Kidney epithelial cell (primary cell): ENCODE results near the gene ARL2BP. TPM values are rescaled to one million over a fixed set of nuclear protein-coding genes. Genes with fewer than 3 reads are reported as not detected.
A peak's percentile ranks its signal among the peaks of the same experiment; 100 is the strongest.

Experiments
- DNase-seq: peaks from one replicate; pipeline ENCODE4 v3.0.0-alpha.2; 2010; ENCODE audit warnings: low read depth
- H3K27me3 ChIP-seq: 2 replicates; pipeline ENCODE4 v1.6.0; 2011; ENCODE audit warnings: low read length; ENCODE audit not compliant: control insufficient read depth, insufficient read depth
- H3K36me3 ChIP-seq: 2 replicates; pipeline ENCODE4 v1.5.1; 2011; ENCODE audit warnings: low read length; ENCODE audit not compliant: control insufficient read depth, insufficient read depth
- H3K4me3 ChIP-seq: 2 replicates; pipeline ENCODE4 v1.5.1; 2011; ENCODE audit warnings: low read depth, mild to moderate bottlenecking, control low read depth, low read length
- total RNA-seq: library from RNA; depleted of rRNA; stranded (reverse); fragments of >200 nt; gene quantifications from 2 replicates; pipeline ENCODE4 v1.2.3, GENCODE V29; 2015
- TF ChIP-seq, protein P1 (sequence below): IDR thresholded peaks from 2 replicates; pipeline ENCODE4 v1.5.1; 2011; ENCODE audit warnings: mild to moderate bottlenecking, moderate library complexity, low read length, control low read depth, inconsistent platforms; ENCODE audit not compliant: insufficient read depth, poor library complexity, severe bottlenecking

Gene ARL2BP
- total RNA-seq, 1 donor from 2014 or later = 78.3 TPM

GRCh38 chr16:57283959-57284208 is 38.8 kb downstream of the ARL2BP start:
- TF ChIP-seq, protein P1, sequence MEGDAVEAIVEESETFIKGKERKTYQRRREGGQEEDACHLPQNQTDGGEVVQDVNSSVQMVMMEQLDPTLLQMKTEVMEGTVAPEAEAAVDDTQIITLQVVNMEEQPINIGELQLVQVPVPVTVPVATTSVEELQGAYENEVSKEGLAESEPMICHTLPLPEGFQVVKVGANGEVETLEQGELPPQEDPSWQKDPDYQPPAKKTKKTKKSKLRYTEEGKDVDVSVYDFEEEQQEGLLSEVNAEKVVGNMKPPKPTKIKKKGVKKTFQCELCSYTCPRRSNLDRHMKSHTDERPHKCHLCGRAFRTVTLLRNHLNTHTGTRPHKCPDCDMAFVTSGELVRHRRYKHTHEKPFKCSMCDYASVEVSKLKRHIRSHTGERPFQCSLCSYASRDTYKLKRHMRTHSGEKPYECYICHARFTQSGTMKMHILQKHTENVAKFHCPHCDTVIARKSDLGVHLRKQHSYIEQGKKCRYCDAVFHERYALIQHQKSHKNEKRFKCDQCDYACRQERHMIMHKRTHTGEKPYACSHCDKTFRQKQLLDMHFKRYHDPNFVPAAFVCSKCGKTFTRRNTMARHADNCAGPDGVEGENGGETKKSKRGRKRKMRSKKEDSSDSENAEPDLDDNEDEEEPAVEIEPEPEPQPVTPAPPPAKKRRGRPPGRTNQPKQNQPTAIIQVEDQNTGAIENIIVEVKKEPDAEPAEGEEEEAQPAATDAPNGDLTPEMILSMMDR = no peak
- H3K27me3 ChIP-seq = peaks cover 16% of the 10 kb centered on the region
- no peaks in the 10 kb centered on the region for H3K36me3 ChIP-seq
- DNase-seq = no peak
- peak overlapping the region; percentile 49 for H3K4me3 ChIP-seq

- Histone ChIP-seq H3K36me3 (no peaks in the 10 kb centered on the region), H3K27me3 (peaks cover 16% of the 10 kb centered on the region), H3K4me3 (peak within 1 kb of the TSS; percentile 49)
- TF ChIP-seq, protein P1 = no peak
- no peak for DNase-seq
Observed at GRCh38 chr16:57284209-57284951, 39.3 kb downstream of the ARL2BP start, which contains the start of gene PLLP. Gene PLLP, minus strand, starts transcription at chr16:57284672. Its CDS starts 132 bp downstream, at chr16:57284540.

- no peak for DNase-seq
- Histone ChIP-seq H3K36me3 (no peaks in the 10 kb centered on the region), H3K4me3 (peak overlapping the region; percentile 49), H3K27me3 (peaks cover 16% of the 10 kb centered on the region)
- TF ChIP-seq, protein P1 = no peak
Observed at GRCh38 chr16:57284952-57285363, 39.9 kb downstream of the ARL2BP start.

GRCh38 chr16:57285379-57285778 is 40.3 kb downstream of the ARL2BP start:
- Histone ChIP-seq H3K27me3 (peaks cover 16% of the 10 kb centered on the region), H3K4me3 (no peak overlapping the region)
- TF ChIP-seq, protein P1 = no peak

GRCh38 chr16:57289391-57290257 is 44.6 kb downstream of the ARL2BP start:
- no peak for DNase-seq
- no peak overlapping the region for H3K4me3 ChIP-seq
- TF ChIP-seq, protein P1 = no peak
- no peaks in the 10 kb centered on the region for H3K27me3 ChIP-seq
- no peaks in the 10 kb centered on the region for H3K36me3 ChIP-seq

More at GRCh38 chr16:57285379-57285778, 40.3 kb downstream of the ARL2BP start:
- no peak for DNase-seq
- no peaks in the 10 kb centered on the region for H3K36me3 ChIP-seq
